HepG2 (cell line): Measurements from ENCODE around the gene HES3. TPM values are rescaled to one million over a fixed set of nuclear protein-coding genes. Genes with fewer than 3 reads are reported as not detected.

Experiments
- ATAC-seq: fragments of 200-7000 bp; cut with Tn5 transposase; 3 replicates; pipeline ENCODE4 v1.9.1; 2020; ENCODE audit warnings: mild to moderate bottlenecking, moderate library complexity
- BruUV-seq: library from RNA; stranded (reverse); fragments of 400-500 nt; replicated peaks from 2 replicates; lab custom pipeline; 2021; lab: Mats Ljungman, UMichigan
- CTCF ChIA-PET: fragments of 300-600 bp; formaldehyde crosslinking; extraction: SDS; loops from one replicate; lab custom pipeline; 2021; ENCODE audit warnings: low total read pairs, inconsistent platforms, low intra/inter-chr PET ratio; lab: Yijun Ruan, JAX
- POLR2A ChIA-PET: fragments of 350-600 bp; sonication (Branson Sonifier 250); formaldehyde crosslinking; loops from one replicate; lab custom pipeline; 2020; ENCODE audit warnings: antibody characterized with exemption, inconsistent platforms; lab: Yijun Ruan, JAX
- DNase-seq: peaks from one replicate; pipeline ENCODE4 v3.0.0-alpha.2; 2015; ENCODE audit warnings: low spot score
- FAIRE-seq: peaks from 3 replicates; lab custom pipeline; 2011; peaks lifted over from hg19 to GRCh38; lab: Jason Lieb, UNC
- H2AFZ ChIP-seq: one replicate; pipeline ENCODE4 v1.6.1; 2011; ENCODE audit warnings: low read length, inconsistent platforms
- H3K27ac ChIP-seq: fragments of 300-600 bp; 3 replicates; pipeline ENCODE4 v1.8.0; 2011; ENCODE audit warnings: mixed run types, mild to moderate bottlenecking, mixed read lengths, low read length, inconsistent platforms; ENCODE audit not compliant: insufficient read depth; ENCODE audit errors: extremely low read length
- H3K27me3 ChIP-seq, 2 experiments: fragments of 200-600 bp in 1 of 2; 2 replicates in 1 of 2; 3 replicates in 1 of 2; pipeline versions ENCODE4 v1.6.0 to v1.8.0; 2011; ENCODE audit warnings: low read length in 2 of 2, mild to moderate bottlenecking in 2 of 2, moderate library complexity in 2 of 2, inconsistent platforms in 1 of 2; ENCODE audit not compliant: insufficient read depth in 2 of 2, control insufficient read depth in 1 of 2
- H3K36me3 ChIP-seq, 2 experiments: fragments of 200-600 bp in 1 of 2; replicated peaks in 1 of 2; 2 replicates in 1 of 2; 3 replicates in 1 of 2; pipeline versions ENCODE4 v1.5.1 to v1.8.0; 2011; ENCODE audit warnings: low read length in 2 of 2, inconsistent platforms in 1 of 2; ENCODE audit not compliant: insufficient read depth in 2 of 2, control insufficient read depth in 1 of 2
- H3K4me1 ChIP-seq: 2 replicates; pipeline ENCODE4 v1.5.1; 2012; ENCODE audit warnings: low read length, inconsistent platforms; ENCODE audit not compliant: insufficient read depth
- H3K4me2 ChIP-seq: 2 replicates; pipeline ENCODE4 v1.6.0; 2011; ENCODE audit warnings: low read depth, low read length, inconsistent platforms
- H3K4me3 ChIP-seq, 3 experiments: fragments of 200-600 bp in 1 of 3; sonication (generic), shearing (Covaris generic) in 1 of 3; replicated peaks in 1 of 3; 2 replicates each; pipeline ENCODE4 v1.5.1; 2011 to 2016; ENCODE audit warnings: low read length in 3 of 3, inconsistent platforms in 2 of 3, low read depth in 2 of 3, mild to moderate bottlenecking in 2 of 3, control low read depth in 1 of 3, mixed read lengths in 1 of 3; ENCODE audit not compliant: insufficient read depth in 1 of 3
- H3K79me2 ChIP-seq: one replicate; pipeline ENCODE4 v1.6.1; 2011; ENCODE audit warnings: low read length, inconsistent platforms; ENCODE audit not compliant: insufficient read depth
- H3K9ac ChIP-seq: 2 replicates; pipeline ENCODE4 v1.6.0; 2011; ENCODE audit warnings: mild to moderate bottlenecking, low read depth, low read length, inconsistent platforms; ENCODE audit not compliant: insufficient read depth
- H3K9me3 ChIP-seq: 2 replicates; pipeline ENCODE4 v1.5.1; 2012; ENCODE audit warnings: mild to moderate bottlenecking, low read length
- H4K20me1 ChIP-seq: 2 replicates; pipeline ENCODE4 v1.6.0; 2011; ENCODE audit warnings: inconsistent platforms, mild to moderate bottlenecking, low read length, moderate library complexity; ENCODE audit not compliant: insufficient read depth
- PRDM4 ChIP-seq: sonication (generic); formaldehyde crosslinking; IDR thresholded peaks from 2 replicates; pipeline ENCODE4 v1.9.0; 2021; ENCODE audit warnings: missing genetic modification reagents, borderline replicate concordance
- ZNF629 ChIP-seq: sonication (generic); formaldehyde crosslinking; conservative IDR thresholded peaks from 2 replicates; pipeline ENCODE4 v1.5.0; 2020; ENCODE audit warnings: missing genetic modification reagents
- ZNF770 ChIP-seq: sonication (generic); formaldehyde crosslinking; IDR thresholded peaks from 2 replicates; pipeline ENCODE4 v1.5.0; 2020; ENCODE audit warnings: mild to moderate bottlenecking, missing genetic modification reagents
- WGBS: methylation state at CpG from one replicate; pipeline ENCODE4 v1.1.6; 2017; ENCODE audit warnings: low lambda C conversion rate; 5-methylcytosine and 5-hydroxymethylcytosine counted together
- in situ Hi-C: cut with HindIII; loops from 2 replicates; pipeline ENCODE4 v1.10.0; 2017; ENCODE audit warnings: low pct_unique_long_range_greater_than_20kb; ENCODE audit not compliant: extremely low pct_ligation_motif_present
- intact Hi-C: fragments of 100-400 bp; cut with micrococcal nuclease; formaldehyde crosslinking; loops from one replicate; pipeline ENCODE4 v1.10.0; 2022; ENCODE audit not compliant: unreplicated experiment
- polyA plus RNA-seq, 8 experiments: library from polyadenylated mRNA; depleted of rRNA in 3 of 8; stranded (reverse) in 7 of 8; unstranded in 1 of 8; fragments of >200 nt; fragmentation: Illumina TruSeq in 4 of 8; extraction: Trizol in 4 of 8; gene quantifications; 2 replicates each; pipeline versions ENCODE4 v1.2.1 to v1.2.3, GENCODE V29; 2011 to 2016; ENCODE audit warnings: low read depth in 4 of 8, missing spikeins in 1 of 8, mixed read lengths in 1 of 8; ENCODE audit not compliant: insufficient read depth in 1 of 8
- total RNA-seq, 5 experiments: library from RNA; depleted of rRNA; stranded (reverse); fragments of >200 nt; fragmentation: Illumina TruSeq; extraction: Trizol; gene quantifications; 2 replicates each; pipeline ENCODE4 v1.2.3, GENCODE V29; 2016; ENCODE audit warnings: low read depth in 1 of 5

The HES3 gene
- total and polyA plus RNA-seq, 2 of the 13 experiments (the other 11 are each of a cell fraction or from before 2014, with no cell fraction given) = not detected

- in situ Hi-C loops = no loop called here
- Histone ChIP-seq H3K4me1 (peaks cover 7% of the 10 kb centered on the region), H3K4me2 (no peak overlapping the region), H3K79me2 (no peaks in the 10 kb centered on the region), H3K36me3 (no peaks in the 10 kb centered on the region), H3K9ac (no peak overlapping the region), H3K27me3 (peaks cover 10 to 44% of the 10 kb centered on the region in 2 experiments; a peak in 4 of 5 replicates), H4K20me1 (no peaks in the 10 kb centered on the region), H2AFZ (no peak overlapping the region), H3K4me3 (no peak overlapping the region), H3K27ac (no peak overlapping the region), H3K9me3 (no peaks in the 10 kb centered on the region)
- POLR2A ChIA-PET = interaction anchor here (1.1 kb wide), 1 partner anchor 12 kb away, joined by 3 read pairs; no protein-coding TSS in a partner anchor
- TF ChIP-seq ZNF629 (CRISPR knock-in tag) (peak; percentile 79), PRDM4 (CRISPR knock-in tag) (no peak), ZNF770 (CRISPR knock-in tag) (peak; percentile 64; the same call in 1 of the 2 replicates)
- intact Hi-C loops = no loop called here
- CTCF ChIA-PET = no interaction called here
- DNase-seq (no peak), FAIRE-seq (no peak), ATAC-seq (no peak)
- WGBS = 26% methylated on average over 8 of the region's 15 CpGs
- no TSS peak for BruUV-seq
Measured at GRCh38 chr1:6251681-6252373, 7.8 kb downstream of the HES3 start.
